B cell (primary cell): ENCODE measurements around the gene SHFL. TPM values are rescaled to one million over a fixed set of nuclear protein-coding genes. Genes with fewer than 3 reads are reported as not detected.
A peak's percentile ranks its signal among the peaks of the same experiment; 100 is the strongest.

Experiments used
- ATAC-seq: fragments of 200-7000 bp; cut with Tn5 transposase; one replicate; pipeline ENCODE4 v1.10.0; 2021; ENCODE audit warnings: low read depth, mild to moderate bottlenecking, moderate number of reproducible peaks, moderate library complexity
- CTCF ChIA-PET: fragments of 350-600 bp; sonication (Branson Sonifier 250); formaldehyde crosslinking; loops from one replicate; lab custom pipeline; 2021; ENCODE audit warnings: antibody characterized with exemption, inconsistent platforms; lab: Charles Lee
- POLR2A ChIA-PET: fragments of 350-600 bp; sonication (Branson Sonifier 250); formaldehyde crosslinking; loops from one replicate; lab custom pipeline; 2021; ENCODE audit warnings: antibody characterized with exemption; lab: Charles Lee
- DNase-seq: peaks from one replicate; pipeline ENCODE4 v3.0.0; 2013
- H2AFZ ChIP-seq: 2 replicates; pipeline ENCODE4 v1.6.1; 2012; ENCODE audit warnings: mild to moderate bottlenecking, low read depth, low read length; ENCODE audit not compliant: insufficient read depth, poor library complexity, severe bottlenecking
- H3K27ac ChIP-seq, 2 donors: 1 replicate in 1 of 2; 2 replicates in 1 of 2; pipeline ENCODE4 v1.5.1; 2012 to 2013; ENCODE audit warnings: low read length in 2 of 2, mild to moderate bottlenecking in 2 of 2, moderate library complexity in 1 of 2
- H3K27me3 ChIP-seq, 4 experiments: fragments of 200-600 bp in 1 of 4; sonication (generic) in 1 of 4; replicated peaks in 1 of 4; 1 replicate in 2 of 4; 2 replicates in 2 of 4; pipeline versions ENCODE4 v1.6.1 to v1.7.0; 2013 to 2016; ENCODE audit warnings: low read length in 3 of 4, mild to moderate bottlenecking in 2 of 4, mixed read lengths in 1 of 4, moderate library complexity in 1 of 4; ENCODE audit not compliant: insufficient read depth in 4 of 4, control insufficient read depth in 3 of 4; ENCODE audit errors: control extremely low read depth in 1 of 4
- H3K36me3 ChIP-seq, 2 experiments: replicated peaks in 1 of 2; 1 replicate in 1 of 2; 2 replicates in 1 of 2; pipeline versions ENCODE4 v1.6.1 to v1.7.1; 2013; ENCODE audit warnings: low read length in 1 of 2; ENCODE audit not compliant: insufficient read depth in 2 of 2, control insufficient read depth in 1 of 2; ENCODE audit errors: control extremely low read depth in 1 of 2, extremely low read depth in 1 of 2
- H3K4me1 ChIP-seq, 2 donors: fragments of 200-600 bp in 1 of 2; sonication (generic) in 1 of 2; 1 replicate in 1 of 2; 2 replicates in 1 of 2; pipeline versions ENCODE4 v1.5.1 to v1.6.1; 2013 to 2017; ENCODE audit warnings: low read length in 2 of 2; ENCODE audit not compliant: control insufficient read depth in 2 of 2, insufficient read depth in 2 of 2
- H3K4me2 ChIP-seq: replicated peaks from 2 replicates; pipeline ENCODE3; 2012; ENCODE audit warnings: mild to moderate bottlenecking, low read depth, low read length; ENCODE audit not compliant: poor library complexity, severe bottlenecking
- H3K4me3 ChIP-seq, 5 experiments: fragments of 200-600 bp in 1 of 5; sonication (generic) in 1 of 5; 1 replicate in 3 of 5; 2 replicates in 2 of 5; pipeline versions ENCODE4 v1.5.1 to v1.7.0; 2011 to 2016; ENCODE audit warnings: low read length in 4 of 5, mild to moderate bottlenecking in 4 of 5, low read depth in 2 of 5, control low read depth in 1 of 5, moderate library complexity in 1 of 5; ENCODE audit not compliant: insufficient read depth in 1 of 5; ENCODE audit errors: control extremely low read depth in 1 of 5, extremely low read depth in 1 of 5
- H3K79me2 ChIP-seq: fragments of 200-600 bp; sonication (generic); one replicate; pipeline ENCODE4 v1.6.0; 2016; ENCODE audit warnings: low read length; ENCODE audit not compliant: control insufficient read depth, insufficient read depth
- H3K9ac ChIP-seq: fragments of 200-600 bp; sonication (generic); 2 replicates; pipeline ENCODE4 v1.6.1; 2017; ENCODE audit warnings: mild to moderate bottlenecking, low read length, moderate library complexity
- H3K9me3 ChIP-seq, 3 donors: one replicate each; pipeline versions ENCODE4 v1.6.1 to v1.7.1; 2013; ENCODE audit warnings: low read length in 2 of 3; ENCODE audit not compliant: control insufficient read depth in 2 of 3, insufficient read depth in 1 of 3; ENCODE audit errors: control extremely low read depth in 1 of 3
- H4K20me1 ChIP-seq: 2 replicates; pipeline ENCODE4 v1.6.0; 2012; ENCODE audit warnings: mild to moderate bottlenecking, low read length; ENCODE audit not compliant: insufficient read depth, control insufficient read depth, poor library complexity, severe bottlenecking
- H3K27ac Mint-ChIP-seq: one replicate; pipeline ENCODE4 v1.8.0; 2021; ENCODE audit warnings: mixed read lengths
- H3K27me3 Mint-ChIP-seq: one replicate; pipeline ENCODE4 v1.8.0; 2021; ENCODE audit warnings: mixed read lengths
- H3K4me1 Mint-ChIP-seq: one replicate; pipeline ENCODE4 v1.8.0; 2021; ENCODE audit warnings: mixed read lengths
- H3K4me3 Mint-ChIP-seq: one replicate; pipeline ENCODE4 v1.8.0; 2021; ENCODE audit warnings: mixed read lengths
- H3K9me3 Mint-ChIP-seq: one replicate; pipeline ENCODE4 v1.8.0; 2022; ENCODE audit warnings: mixed read lengths; ENCODE audit not compliant: insufficient read depth
- EZH2 ChIP-seq: IDR thresholded peaks from 2 replicates; pipeline ENCODE4 v1.6.1; 2012; ENCODE audit warnings: borderline replicate concordance, low read depth, mild to moderate bottlenecking, moderate library complexity, low read length; ENCODE audit not compliant: insufficient read depth, poor library complexity, severe bottlenecking
- WGBS: methylation state at CpG from one replicate; pipeline ENCODE4 v1.1.5; 2013; ENCODE audit warnings: missing lambda C conversion rate; ENCODE audit not compliant: insufficient coverage; 5-methylcytosine and 5-hydroxymethylcytosine counted together
- intact Hi-C: fragments of 100-400 bp; cut with micrococcal nuclease; formaldehyde crosslinking; loops from one replicate; pipeline ENCODE4 v1.10.0; 2022
- polyA plus RNA-seq: library from polyadenylated mRNA; depleted of rRNA; stranded (reverse); fragments of >200 nt; gene quantifications from 2 replicates; pipeline ENCODE4 v1.2.3, GENCODE V29; 2012
- total RNA-seq, 2 donors: library from RNA; stranded (reverse); fragments of 120-200 nt in 1 of 2; gene quantifications; 1 replicate in 1 of 2; 2 replicates in 1 of 2; pipeline versions ENCODE4 v1.2.3 to v1.2.4, GENCODE V29; 2013 to 2022
- TF ChIP-seq, protein P1 (sequence below): fragments of 200-600 bp; IDR thresholded peaks from one replicate; pipeline ENCODE4 v1.8.0; 2022; ENCODE audit warnings: antibody characterized with exemption, mild to moderate bottlenecking

The SHFL gene
- total and polyA plus RNA-seq, 2 donors (not counting 1 experiment from before 2014, with no cell fraction given): 109 to 205 TPM

DNA sequence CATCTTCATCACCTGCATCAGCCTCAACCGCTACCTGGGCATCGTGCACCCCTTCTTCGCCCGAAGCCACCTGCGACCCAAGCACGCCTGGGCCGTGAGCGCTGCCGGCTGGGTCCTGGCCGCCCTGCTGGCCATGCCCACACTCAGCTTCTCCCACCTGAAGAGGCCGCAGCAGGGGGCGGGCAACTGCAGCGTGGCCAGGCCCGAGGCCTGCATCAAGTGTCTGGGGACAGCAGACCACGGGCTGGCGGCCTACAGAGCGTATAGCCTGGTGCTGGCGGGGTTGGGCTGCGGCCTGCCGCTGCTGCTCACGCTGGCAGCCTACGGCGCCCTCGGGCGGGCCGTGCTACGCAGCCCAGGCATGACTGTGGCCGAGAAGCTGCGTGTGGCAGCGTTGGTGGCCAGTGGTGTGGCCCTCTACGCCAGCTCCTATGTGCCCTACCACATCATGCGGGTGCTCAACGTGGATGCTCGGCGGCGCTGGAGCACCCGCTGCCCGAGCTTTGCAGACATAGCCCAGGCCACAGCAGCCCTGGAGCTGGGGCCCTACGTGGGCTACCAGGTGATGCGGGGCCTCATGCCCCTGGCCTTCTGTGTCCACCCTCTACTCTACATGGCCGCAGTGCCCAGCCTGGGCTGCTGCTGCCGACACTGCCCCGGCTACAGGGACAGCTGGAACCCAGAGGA lies 28.0 kb downstream of the SHFL start:
- peaks cover 34 to 42% of the 10 kb centered on the region in 2 donors for H3K4me1 ChIP-seq
- H3K9ac ChIP-seq: no peak overlapping the region
- H4K20me1 ChIP-seq: peaks cover 81% of the 10 kb centered on the region
- Mint-ChIP-seq H3K4me1 (peaks cover 42% of the 10 kb centered on the region), H3K4me3 (no peak overlapping the region), H3K27ac (peak overlapping the region; percentile 50), H3K9me3 (no peaks in the 10 kb centered on the region), H3K27me3 (no peaks in the 10 kb centered on the region)
- peaks cover 0 to 59% of the 10 kb centered on the region in 2 experiments for H3K36me3 ChIP-seq
- 96% methylated on average over 43 of the region's 43 CpGs for WGBS
- peaks cover 35% of the 10 kb centered on the region for H3K79me2 ChIP-seq
- no peak for DNase-seq
- H2AFZ ChIP-seq: no peak overlapping the region
- intact Hi-C loops: loop anchor here (1.0 to 2.0 kb wide), 4 partner anchors 15 to 183 kb away; no protein-coding TSS in a partner anchor
- CTCF ChIA-PET: interaction anchor here (0.5 to 15.9 kb wide), 11 partner anchors 12 to 275 kb away, joined by 3 to 263 read pairs (median 4); partner anchors contain the start of genes ANGPTL6, MRPL4 and PPAN
- H3K27ac ChIP-seq: no peak overlapping the region
- TF ChIP-seq EZH2: no peak
- TF ChIP-seq, protein P1, sequence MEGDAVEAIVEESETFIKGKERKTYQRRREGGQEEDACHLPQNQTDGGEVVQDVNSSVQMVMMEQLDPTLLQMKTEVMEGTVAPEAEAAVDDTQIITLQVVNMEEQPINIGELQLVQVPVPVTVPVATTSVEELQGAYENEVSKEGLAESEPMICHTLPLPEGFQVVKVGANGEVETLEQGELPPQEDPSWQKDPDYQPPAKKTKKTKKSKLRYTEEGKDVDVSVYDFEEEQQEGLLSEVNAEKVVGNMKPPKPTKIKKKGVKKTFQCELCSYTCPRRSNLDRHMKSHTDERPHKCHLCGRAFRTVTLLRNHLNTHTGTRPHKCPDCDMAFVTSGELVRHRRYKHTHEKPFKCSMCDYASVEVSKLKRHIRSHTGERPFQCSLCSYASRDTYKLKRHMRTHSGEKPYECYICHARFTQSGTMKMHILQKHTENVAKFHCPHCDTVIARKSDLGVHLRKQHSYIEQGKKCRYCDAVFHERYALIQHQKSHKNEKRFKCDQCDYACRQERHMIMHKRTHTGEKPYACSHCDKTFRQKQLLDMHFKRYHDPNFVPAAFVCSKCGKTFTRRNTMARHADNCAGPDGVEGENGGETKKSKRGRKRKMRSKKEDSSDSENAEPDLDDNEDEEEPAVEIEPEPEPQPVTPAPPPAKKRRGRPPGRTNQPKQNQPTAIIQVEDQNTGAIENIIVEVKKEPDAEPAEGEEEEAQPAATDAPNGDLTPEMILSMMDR: no peak
- no peak for ATAC-seq
- no peak overlapping the region for H3K4me2 ChIP-seq
- H3K27me3 ChIP-seq: no peaks in the 10 kb centered on the region
- POLR2A ChIA-PET: interaction anchor here (0.5 to 6.6 kb wide), 4 partner anchors 12 to 150 kb away, joined by 3 to 62 read pairs (median 11); partner anchors contain the start of gene ANGPTL6
- H3K4me3 ChIP-seq: no peak overlapping the region
- peaks cover 0 to 6% (median 0%) of the 10 kb centered on the region in 3 donors for H3K9me3 ChIP-seq
